ENCODE results near the gene DDC.

GRCh38 chr7:50427518-50427917 lies 137.7 kb downstream of the DDC start:
- TF ChIP-seq CTCF (IDR thresholded peaks at IDR 0.05; ENCODE audit: low read depth, low read length, poor library complexity, severe bottlenecking) (no peak), EZH2phosphoT487 (IDR thresholded peaks at IDR 0.05; ENCODE audit: borderline replicate concordance, low read length) (no peak)
